ENCODE measurements around the gene PANK1. TPM values are rescaled to one million over a fixed set of nuclear protein-coding genes. Genes with fewer than 3 reads are reported as not detected.

PANK1 gene
- total and polyA plus RNA-seq, 2 of the 8 experiments (the other 6 are each of a cell fraction or from before 2014, with no cell fraction given), result 18.5 to 40.4 TPM

GRCh38 chr10:89589101-89589720 is 55.8 kb downstream of the PANK1 start:
- Histone ChIP-seq H2BK120ac (replicated peaks; ENCODE audit: low read depth, low read length) (no peak overlapping the region), H2BK12ac (ENCODE audit: low read depth, low read length) (no peak overlapping the region), H3K4ac (replicated peaks; ENCODE audit: insufficient read length, low read depth, low read length) (no peak overlapping the region), H3K23ac (ENCODE audit: insufficient read length) (no peak overlapping the region), H3K18ac (ENCODE audit: extremely low read depth, low read length) (no peak overlapping the region), H2AK5ac (ENCODE audit: low read depth, low read length) (no peak overlapping the region), H4K8ac (ENCODE audit: extremely low read depth, insufficient read depth, low read length) (no peak overlapping the region), H3K4me1 (replicated peaks in 1 of 4; ENCODE audit: control insufficient read depth in 3 of 4, insufficient read depth in 4 of 4, low read length in 3 of 4) (no peaks in the 10 kb centered on the region), H3K4me2 (ENCODE audit: insufficient read depth in 1 of 2, low read depth in 2 of 2, low read length in 2 of 2) (no peak overlapping the region), H3K27me3 (replicated peaks in 1 of 4; ENCODE audit: control insufficient read depth in 3 of 4, extremely low read depth in 1 of 4, insufficient read depth in 3 of 4, low read length in 3 of 4) (peaks cover 0 to 1% (median 0%) of the 10 kb centered on the region in 4 experiments; a peak in 1 of 7 replicates), H2BK5ac (ENCODE audit: low read depth, low read length) (no peak overlapping the region), H3K23me2 (ENCODE audit: low read depth, low read length) (no peaks in the 10 kb centered on the region), H3K79me2 (ENCODE audit: control insufficient read depth in 1 of 2, insufficient read depth in 2 of 2, low read length in 2 of 2) (no peaks in the 10 kb centered on the region), H3K36me3 (ENCODE audit: control insufficient read depth in 2 of 4, insufficient read depth in 4 of 4, low read length in 3 of 4) (peaks cover 0 to 47% (median 22%) of the 10 kb centered on the region in 4 experiments; a peak in 6 of 8 replicates), H4K91ac (replicated peaks; ENCODE audit: insufficient read length, low read length) (no peak overlapping the region), H3K4me3 (ENCODE audit: extremely low read depth in 1 of 4, insufficient read depth in 2 of 4, low read depth in 3 of 4, low read length in 4 of 4) (no peak overlapping the region), H3K79me1 (ENCODE audit: low read depth, low read length) (no peaks in the 10 kb centered on the region; the same call in 1 of the 2 replicates), H3K9ac (replicated peaks in 1 of 4; ENCODE audit: extremely low read depth in 1 of 4, low read depth in 3 of 4, low read length in 3 of 4) (no peak overlapping the region), H3K9me3 (ENCODE audit: insufficient read depth in 2 of 2, low read depth in 1 of 2, low read length in 1 of 2) (no peaks in the 10 kb centered on the region), H4K20me1 (replicated peaks in 1 of 2; ENCODE audit: control insufficient read depth in 1 of 2, insufficient read depth in 2 of 2, low read length in 2 of 2) (peaks cover 0 to 3% of the 10 kb centered on the region in 2 experiments), H2BK20ac (ENCODE audit: low read length) (no peak overlapping the region), H4K5ac (ENCODE audit: insufficient read length, low read depth, low read length) (no peak overlapping the region), H2BK15ac (ENCODE audit: low read length) (no peak overlapping the region), H3K27ac (ENCODE audit: low read depth, low read length) (no peak overlapping the region), H3K56ac (replicated peaks; ENCODE audit: insufficient read length, low read depth, low read length) (no peak overlapping the region), H2AFZ (ENCODE audit: low read length) (no peak overlapping the region), H3K14ac (ENCODE audit: insufficient read length) (no peak overlapping the region)
- DNase-seq (ENCODE audit: low read depth in 1 of 2, low spot score in 2 of 2) (no peak), FAIRE-seq (no peak)
- ChIA-PET POLR2A (ENCODE audit: partially characterized antibody) (interaction anchor here (0.9 kb wide), 1 partner anchor 9 kb away, joined by 4 read pairs; no protein-coding TSS in a partner anchor), CTCF (ENCODE audit: partially characterized antibody) (interaction anchor here (0.6 to 1.6 kb wide), 4 partner anchors 16 to 123 kb away, joined by 3 to 4 read pairs (median 3); no protein-coding TSS in a partner anchor)
- 85% methylated on average over 5 of the region's 5 CpGs; no CpG with 5 or more reads in 1 of the 2 experiments for WGBS, 2 experiments (ENCODE audit: extremely low coverage in 1 of 2, insufficient coverage in 1 of 2, insufficient read length in 1 of 2, insufficient replicate concordance in 2 of 2, low coverage in 1 of 2, low lambda C conversion rate in 2 of 2, missing lambda C conversion rate in 1 of 2)
- TF ChIP-seq POLR2AphosphoS5 (IDR thresholded peaks at IDR 0.05; ENCODE audit: low read depth, low read length), result no peak
- no peak for TF ChIP-seq MAFK (IDR thresholded peaks at IDR 0.05; ENCODE audit: low read depth, low read length)
- TF ChIP-seq JUN (IDR thresholded peaks at IDR 0.05; ENCODE audit: low read depth, low read length), result no peak
- TF ChIP-seq TAF1 (IDR thresholded peaks at IDR 0.05; ENCODE audit: low read depth, low read length), result no peak
- no peak for TF ChIP-seq RAD21 (IDR thresholded peaks at IDR 0.05 in 1 of 2, conservative IDR thresholded peaks at IDR 0.05 in 1 of 2; ENCODE audit: low read depth in 2 of 2, low read length in 2 of 2)
- TF ChIP-seq HDAC6 (IDR thresholded peaks at IDR 0.05; ENCODE audit: low read depth, low read length), result no peak
- TF ChIP-seq KDM5A (IDR thresholded peaks at IDR 0.05; ENCODE audit: low read length), result no peak
- TF ChIP-seq MAX (IDR thresholded peaks at IDR 0.05), result no peak
- no peak for TF ChIP-seq BRCA1 (IDR thresholded peaks at IDR 0.05; ENCODE audit: low read depth, low read length)
- no peak for TF ChIP-seq RXRA (IDR thresholded peaks at IDR 0.05; ENCODE audit: insufficient read depth, low read depth, low read length)
- no peak for TF ChIP-seq JUND (IDR thresholded peaks at IDR 0.05; ENCODE audit: low read length)
- no peak for TF ChIP-seq BCL11A (IDR thresholded peaks at IDR 0.05; ENCODE audit: low read depth in 2 of 2, low read length in 2 of 2)
- no peak for TF ChIP-seq CREB1 (IDR thresholded peaks at IDR 0.05)
- TF ChIP-seq EZH2 (IDR thresholded peaks at IDR 0.05; ENCODE audit: low read depth, low read length, severe bottlenecking), result no peak

Measured in H1 (cell line).